H1 (cell line): ENCODE data around the gene FOXK1. TPM values are rescaled to one million over a fixed set of nuclear protein-coding genes. Genes with fewer than 3 reads are reported as not detected.

ENCODE experiments used
- CTCF ChIA-PET: fragments of 300-600 bp; sonication (Branson Sonifier 250); formaldehyde crosslinking; loops from one replicate; lab custom pipeline; 2021; ENCODE audit not compliant: partially characterized antibody; lab: Charles Lee
- POLR2A ChIA-PET: fragments of 300-600 bp; sonication (Branson Sonifier 250); formaldehyde crosslinking; loops from one replicate; lab custom pipeline; 2021; ENCODE audit warnings: inconsistent platforms; ENCODE audit not compliant: partially characterized antibody; lab: Charles Lee
- DNase-seq, 2 experiments: peaks; one replicate each; pipeline versions ENCODE4 v3.0.0 to v3.0.0-alpha.2; 2010 to 2022; ENCODE audit warnings: low spot score in 2 of 2, low read depth in 1 of 2, mixed read lengths in 1 of 2
- FAIRE-seq: peaks from 2 replicates; lab custom pipeline; 2011; peaks lifted over from hg19 to GRCh38; lab: Jason Lieb, UNC
- H2AFZ ChIP-seq: 2 replicates; pipeline ENCODE4 v1.8.1; 2012; ENCODE audit warnings: low read length, inconsistent platforms
- H2AK5ac ChIP-seq: 2 replicates; pipeline ENCODE4 v1.6.1; 2013; ENCODE audit warnings: low read depth, low read length
- H2BK120ac ChIP-seq: replicated peaks from 2 replicates; pipeline ENCODE3; 2013; ENCODE audit warnings: low read depth, low read length, inconsistent platforms
- H2BK12ac ChIP-seq: 2 replicates; pipeline ENCODE4 v1.6.1; 2013; ENCODE audit warnings: low read depth, low read length
- H2BK15ac ChIP-seq: 2 replicates; pipeline ENCODE4 v1.6.1; 2013; ENCODE audit warnings: low read length
- H2BK20ac ChIP-seq: 2 replicates; pipeline ENCODE4 v1.6.1; 2013; ENCODE audit warnings: low read length
- H2BK5ac ChIP-seq: 2 replicates; pipeline ENCODE4 v1.6.1; 2013; ENCODE audit warnings: low read depth, low read length
- H3K14ac ChIP-seq: 2 replicates; pipeline ENCODE4 v1.6.1; 2013; ENCODE audit warnings: inconsistent platforms; ENCODE audit not compliant: insufficient read length
- H3K18ac ChIP-seq: 2 replicates; pipeline ENCODE4 v1.6.1; 2013; ENCODE audit warnings: low read length; ENCODE audit errors: extremely low read depth
- H3K23ac ChIP-seq: 2 replicates; pipeline ENCODE4 v1.6.1; 2013; ENCODE audit warnings: inconsistent platforms; ENCODE audit not compliant: insufficient read length
- H3K23me2 ChIP-seq: 2 replicates; pipeline ENCODE4 v1.6.1; 2013; ENCODE audit warnings: low read depth, low read length
- H3K27ac ChIP-seq: 2 replicates; pipeline ENCODE4 v1.6.1; 2011; ENCODE audit warnings: low read depth, low read length, inconsistent platforms
- H3K27me3 ChIP-seq, 4 experiments: replicated peaks in 1 of 4; 1 replicate in 1 of 4; 2 replicates in 3 of 4; pipeline versions ENCODE4 v1.6.1 to v1.8.1; 2011 to 2013; ENCODE audit warnings: low read length in 3 of 4, mild to moderate bottlenecking in 3 of 4, inconsistent platforms in 2 of 4, mixed read lengths in 2 of 4, moderate library complexity in 1 of 4; ENCODE audit not compliant: control insufficient read depth in 3 of 4, insufficient read depth in 3 of 4; ENCODE audit errors: extremely low read depth in 1 of 4
- H3K36me3 ChIP-seq, 4 experiments: 2 replicates each; pipeline versions ENCODE4 v1.6.1 to v1.8.1; 2011 to 2013; ENCODE audit warnings: mild to moderate bottlenecking in 4 of 4, low read length in 3 of 4, moderate library complexity in 2 of 4, control low read depth in 1 of 4, inconsistent platforms in 1 of 4; ENCODE audit not compliant: insufficient read depth in 4 of 4, control insufficient read depth in 2 of 4
- H3K4ac ChIP-seq: replicated peaks from 2 replicates; pipeline ENCODE3; 2013; ENCODE audit warnings: low read length, low read depth, mixed read lengths, inconsistent platforms; ENCODE audit not compliant: insufficient read length
- H3K4me1 ChIP-seq, 4 experiments: replicated peaks in 1 of 4; 1 replicate in 1 of 4; 2 replicates in 3 of 4; pipeline versions ENCODE4 v1.6.1 to v1.8.1; 2011 to 2013; ENCODE audit warnings: low read length in 3 of 4, inconsistent platforms in 2 of 4, mixed read lengths in 1 of 4; ENCODE audit not compliant: insufficient read depth in 4 of 4, control insufficient read depth in 3 of 4
- H3K4me2 ChIP-seq, 2 experiments: 2 replicates each; pipeline versions ENCODE4 v1.6.1 to v1.8.1; 2011 to 2013; ENCODE audit warnings: low read depth in 2 of 2, low read length in 2 of 2, control low read depth in 1 of 2, inconsistent platforms in 1 of 2, mild to moderate bottlenecking in 1 of 2; ENCODE audit not compliant: insufficient read depth in 1 of 2
- H3K4me3 ChIP-seq, 4 experiments: fragments of 200-600, 300-600 bp in 1 of 4; sonication (generic), shearing (Covaris generic), sonication (Bioruptor Twin) in 1 of 4; 2 replicates each; pipeline versions ENCODE4 v1.5.1 to v1.8.1; 2011 to 2016; ENCODE audit warnings: low read length in 4 of 4, low read depth in 3 of 4, control low read depth in 2 of 4, inconsistent platforms in 2 of 4, mild to moderate bottlenecking in 2 of 4, mixed read lengths in 1 of 4, moderate library complexity in 1 of 4; ENCODE audit not compliant: insufficient read depth in 2 of 4; ENCODE audit errors: extremely low read depth in 1 of 4
- H3K56ac ChIP-seq: replicated peaks from 2 replicates; pipeline ENCODE3; 2013; ENCODE audit warnings: low read depth, mild to moderate bottlenecking, mixed read lengths, low read length, inconsistent platforms; ENCODE audit not compliant: insufficient read length
- H3K79me1 ChIP-seq: 2 replicates; pipeline ENCODE4 v1.6.1; 2013; ENCODE audit warnings: low read depth, low read length, control low read depth
- H3K79me2 ChIP-seq, 2 experiments: 2 replicates each; pipeline versions ENCODE4 v1.6.1 to v1.8.1; 2012 to 2013; ENCODE audit warnings: low read length in 2 of 2, mild to moderate bottlenecking in 2 of 2, inconsistent platforms in 1 of 2; ENCODE audit not compliant: insufficient read depth in 2 of 2, control insufficient read depth in 1 of 2
- H3K9ac ChIP-seq, 4 experiments: replicated peaks in 1 of 4; 1 replicate in 1 of 4; 2 replicates in 3 of 4; pipeline versions ENCODE4 v1.6.1 to v1.8.1; 2011 to 2013; ENCODE audit warnings: low read depth in 3 of 4, low read length in 3 of 4, control low read depth in 2 of 4, mild to moderate bottlenecking in 2 of 4, moderate library complexity in 2 of 4, inconsistent platforms in 1 of 4; ENCODE audit errors: extremely low read depth in 1 of 4
- H3K9me3 ChIP-seq, 2 experiments: 2 replicates each; pipeline versions ENCODE4 v1.6.1 to v1.8.1; 2012 to 2013; ENCODE audit warnings: mild to moderate bottlenecking in 2 of 2, moderate library complexity in 2 of 2, control low read depth in 1 of 2, inconsistent platforms in 1 of 2, low read depth in 1 of 2, low read length in 1 of 2, mixed read lengths in 1 of 2; ENCODE audit not compliant: insufficient read depth in 2 of 2
- H4K20me1 ChIP-seq, 2 experiments: replicated peaks in 1 of 2; 2 replicates each; pipeline versions ENCODE3 to v1.8.1; 2011 to 2013; ENCODE audit warnings: inconsistent platforms in 2 of 2, low read length in 2 of 2, mild to moderate bottlenecking in 1 of 2; ENCODE audit not compliant: insufficient read depth in 2 of 2, control insufficient read depth in 1 of 2
- H4K5ac ChIP-seq: 2 replicates; pipeline ENCODE4 v1.6.1; 2013; ENCODE audit warnings: low read length, low read depth, mixed read lengths, inconsistent platforms; ENCODE audit not compliant: insufficient read length
- H4K8ac ChIP-seq: 2 replicates; pipeline ENCODE4 v1.8.0; 2013; ENCODE audit warnings: mild to moderate bottlenecking, moderate library complexity, low read length, inconsistent platforms; ENCODE audit not compliant: insufficient read depth; ENCODE audit errors: extremely low read depth
- H4K91ac ChIP-seq: replicated peaks from 2 replicates; pipeline ENCODE3; 2013; ENCODE audit warnings: low read length, mixed read lengths, inconsistent platforms; ENCODE audit not compliant: insufficient read length
- EGR1 ChIP-seq: IDR thresholded peaks from 2 replicates; pipeline ENCODE4 v1.6.1; 2011; ENCODE audit warnings: low read depth, low read length, borderline replicate concordance
- EZH2 ChIP-seq: fragments of 200-600 bp; sonication (generic); IDR thresholded peaks from 2 replicates; pipeline ENCODE4 v1.7.1; 2012; ENCODE audit warnings: low read depth, mild to moderate bottlenecking, moderate library complexity, low read length, inconsistent platforms; ENCODE audit not compliant: severe bottlenecking
- MAFK ChIP-seq: IDR thresholded peaks from 2 replicates; pipeline ENCODE4 v1.6.1; 2012; ENCODE audit warnings: low read depth, mild to moderate bottlenecking, improper control_type of control experiment, low read length
- PHF8 ChIP-seq: fragments of 200-600 bp; sonication (generic); conservative IDR thresholded peaks from 2 replicates; pipeline ENCODE4 v1.7.1; 2012; ENCODE audit warnings: low read depth, mild to moderate bottlenecking, inconsistent platforms, low read length, moderate library complexity
- POU5F1 ChIP-seq: IDR thresholded peaks from 2 replicates; pipeline ENCODE4 v1.6.1; 2011; ENCODE audit warnings: low read depth, mild to moderate bottlenecking, low read length, moderate library complexity
- RBBP5 ChIP-seq: IDR thresholded peaks from 2 replicates; pipeline ENCODE4 v1.7.1; 2012; ENCODE audit warnings: low read depth, mild to moderate bottlenecking, inconsistent platforms, low read length, moderate library complexity, borderline replicate concordance
- SIN3A ChIP-seq, 2 experiments: IDR thresholded peaks in 1 of 2; conservative IDR thresholded peaks in 1 of 2; 2 replicates each; pipeline ENCODE4 v1.6.1; 2011 to 2012; ENCODE audit warnings: low read length in 2 of 2, improper control_type of control experiment in 1 of 2, low read depth in 1 of 2, mild to moderate bottlenecking in 1 of 2
- SP1 ChIP-seq: IDR thresholded peaks from 2 replicates; pipeline ENCODE4 v1.6.1; 2011; ENCODE audit warnings: low read depth, low read length
- SP2 ChIP-seq: IDR thresholded peaks from 2 replicates; pipeline ENCODE4 v1.6.1; 2012; ENCODE audit warnings: mild to moderate bottlenecking, low read length, inconsistent platforms
- SRF ChIP-seq: IDR thresholded peaks from 2 replicates; pipeline ENCODE4 v1.6.1; 2011; ENCODE audit warnings: mild to moderate bottlenecking, low read depth, low read length, moderate library complexity
- TAF1 ChIP-seq: IDR thresholded peaks from 2 replicates; pipeline ENCODE4 v1.6.1; 2011; ENCODE audit warnings: mild to moderate bottlenecking, low read depth, low read length
- TBP ChIP-seq: IDR thresholded peaks from 2 replicates; pipeline ENCODE4 v1.6.1; 2011; ENCODE audit warnings: low read depth, low read length, improper control_type of control experiment
- ZNF274 ChIP-seq: IDR thresholded peaks from 2 replicates; pipeline ENCODE4 v1.7.0; 2012; ENCODE audit warnings: low read length, borderline replicate concordance; ENCODE audit errors: extremely low read depth
- WGBS, 2 experiments: shearing (Covaris generic) in 1 of 2; methylation state at CpG; one replicate each; pipeline versions ENCODE4 v1.1.6 to v1.1.7; 2013 to 2015; ENCODE audit warnings: low lambda C conversion rate in 2 of 2, mixed read lengths in 2 of 2, inconsistent platforms in 1 of 2, low coverage in 1 of 2, missing lambda C conversion rate in 1 of 2; ENCODE audit not compliant: insufficient replicate concordance in 2 of 2, insufficient coverage in 1 of 2, insufficient read length in 1 of 2; ENCODE audit errors: extremely low coverage in 1 of 2, missing lambda C conversion rate in 1 of 2; 5-methylcytosine and 5-hydroxymethylcytosine counted together
- polyA plus RNA-seq, 7 experiments: library from polyadenylated mRNA; depleted of rRNA in 3 of 7; stranded (reverse) in 5 of 7; unstranded in 2 of 7; fragments of >200 nt in 5 of 7; fragments of 200-250 nt in 2 of 7; gene quantifications; 1 replicate in 5 of 7; 2 replicates in 1 of 7; 4 replicates in 1 of 7; pipeline versions ENCODE4 v1.2.1 to v1.2.3, GENCODE V29; 2011 to 2013; ENCODE audit warnings: missing spikeins in 2 of 7, mixed read lengths in 2 of 7
- total RNA-seq: library from RNA; stranded (reverse); fragmentation: NEBNext Ultra II Directional; extraction: Animal tissue kit (Norgen Biotek cat#: 25700); gene quantifications from 2 replicates; pipeline ENCODE4 v1.2.1, GENCODE V29; 2021

FOXK1 gene
- total and polyA plus RNA-seq, 2 of the 8 experiments (the other 6 are each of a cell fraction or from before 2014, with no cell fraction given) = 2.0 to 8.5 TPM

DNA sequence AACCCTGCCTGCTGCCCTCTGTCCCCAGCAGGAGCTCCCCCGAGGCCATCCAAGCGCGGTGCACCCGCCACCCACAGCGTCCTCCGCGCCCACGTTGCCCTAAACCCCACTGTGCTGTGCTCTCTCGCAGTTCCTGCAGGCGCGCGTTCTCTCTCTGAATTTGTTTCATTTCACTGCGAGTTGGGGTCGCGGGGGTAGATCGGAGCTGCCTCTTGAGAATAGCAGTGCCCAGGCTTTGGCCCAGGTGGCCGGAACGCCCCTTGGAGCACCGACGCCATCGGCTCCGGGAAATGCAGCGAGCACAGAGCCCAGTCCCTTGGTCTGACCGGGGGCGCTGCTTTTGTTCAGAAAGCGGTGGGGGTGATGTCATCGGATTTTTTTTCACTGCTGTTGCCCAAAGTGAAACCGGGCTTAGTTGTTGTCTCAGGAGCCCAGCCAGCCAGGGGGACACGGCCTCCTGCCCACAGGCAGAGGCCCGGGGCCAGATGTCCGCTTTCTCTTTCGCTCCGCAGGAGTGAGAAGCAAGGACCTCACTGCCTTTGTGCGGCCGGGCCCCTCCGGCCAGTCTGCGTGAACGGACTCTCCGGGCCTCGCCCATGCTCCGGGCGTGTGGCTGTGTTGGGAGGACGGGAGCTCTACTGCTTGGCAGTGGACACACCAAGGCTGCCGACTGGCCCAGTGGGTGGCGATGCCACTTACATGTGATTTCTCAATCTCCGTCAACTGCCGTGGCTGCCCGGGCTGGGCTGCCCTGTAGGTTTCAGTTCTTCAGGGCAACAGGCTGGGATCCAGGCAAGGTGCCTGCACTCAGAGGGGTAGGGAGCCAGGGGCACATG lies 43.1 kb downstream of the FOXK1 start:
- Histone ChIP-seq H4K5ac (no peak overlapping the region), H2BK15ac (no peak overlapping the region), H3K23me2 (no peaks in the 10 kb centered on the region), H3K36me3 (no peaks in the 10 kb centered on the region), H3K27me3 (no peaks in the 10 kb centered on the region), H3K79me1 (peaks cover 6% of the 10 kb centered on the region), H2BK120ac (no peak overlapping the region), H3K9ac (no peak overlapping the region; a peak in 2 of 7 replicates), H4K91ac (no peak overlapping the region), H3K27ac (no peak overlapping the region), H2BK5ac (no peak overlapping the region), H2BK12ac (no peak overlapping the region), H3K23ac (no peak overlapping the region), H3K56ac (no peak overlapping the region), H4K8ac (peak overlapping the region; percentile 57; the same call in 1 of the 2 replicates), H3K18ac (no peak overlapping the region), H3K4ac (no peak overlapping the region), H2AFZ (no peak overlapping the region), H3K4me3 (no peak overlapping the region; a peak in 1 of 8 replicates), H2AK5ac (no peak overlapping the region), H3K9me3 (no peaks in the 10 kb centered on the region), H3K79me2 (peaks cover 0 to 3% of the 10 kb centered on the region in 2 experiments; a peak in 1 of 4 replicates), H2BK20ac (no peak overlapping the region), H3K14ac (no peak overlapping the region), H3K4me1 (no peaks in the 10 kb centered on the region; a peak in 1 of 7 replicates), H4K20me1 (peaks cover 12 to 28% of the 10 kb centered on the region in 2 experiments), H3K4me2 (no peak overlapping the region)
- DNase-seq = no peak
- 83% methylated on average over 37 of the region's 48 CpGs; no CpG with 5 or more reads in 1 of the 2 experiments for WGBS, 2 experiments
- POLR2A ChIA-PET = no interaction called here
- CTCF ChIA-PET = interaction anchor here (1.0 to 2.2 kb wide), 10 partner anchors 9 to 32 kb away, joined by 3 to 8 read pairs (median 4); no protein-coding TSS in a partner anchor
- FAIRE-seq = no peak
- TF ChIP-seq POU5F1 (no peak), EGR1 (no peak), ZNF274 (no peak), SRF (no peak), MAFK (no peak), SIN3A (conservative IDR thresholded peaks at IDR 0.05 in 1 of 2, IDR thresholded peaks at IDR 0.05 in 1 of 2; ENCODE audit: low read depth in 1 of 2, low read length in 2 of 2) (no peak), SP2 (no peak), PHF8 (no peak), TAF1 (no peak), RBBP5 (no peak), SP1 (no peak), EZH2 (no peak), TBP (no peak)
